Retina (tissue), 1 donor: ENCODE measurements around the gene SLC25A53.
A peak's percentile ranks its signal among the peaks of the same experiment; 100 is the strongest.

ENCODE experiments used
- DNase-seq: peaks from one replicate; pipeline ENCODE4 v3.0.0-alpha.2; 2016

SLC25A53 gene, protein sequence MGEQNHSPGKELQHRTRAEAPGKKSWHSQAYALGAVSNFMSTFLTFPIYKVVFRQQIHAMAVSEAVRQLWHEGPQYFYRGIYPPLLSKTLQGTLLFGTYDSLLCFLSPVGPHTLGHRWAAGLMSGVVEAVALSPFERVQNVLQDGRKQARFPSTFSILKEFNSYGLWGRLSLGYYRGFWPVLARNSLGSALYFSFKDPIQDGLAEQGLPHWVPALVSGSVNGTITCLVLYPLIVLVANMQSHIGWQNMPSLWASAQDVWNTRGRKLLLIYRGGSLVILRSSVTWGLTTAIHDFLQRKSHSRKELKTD

DNA sequence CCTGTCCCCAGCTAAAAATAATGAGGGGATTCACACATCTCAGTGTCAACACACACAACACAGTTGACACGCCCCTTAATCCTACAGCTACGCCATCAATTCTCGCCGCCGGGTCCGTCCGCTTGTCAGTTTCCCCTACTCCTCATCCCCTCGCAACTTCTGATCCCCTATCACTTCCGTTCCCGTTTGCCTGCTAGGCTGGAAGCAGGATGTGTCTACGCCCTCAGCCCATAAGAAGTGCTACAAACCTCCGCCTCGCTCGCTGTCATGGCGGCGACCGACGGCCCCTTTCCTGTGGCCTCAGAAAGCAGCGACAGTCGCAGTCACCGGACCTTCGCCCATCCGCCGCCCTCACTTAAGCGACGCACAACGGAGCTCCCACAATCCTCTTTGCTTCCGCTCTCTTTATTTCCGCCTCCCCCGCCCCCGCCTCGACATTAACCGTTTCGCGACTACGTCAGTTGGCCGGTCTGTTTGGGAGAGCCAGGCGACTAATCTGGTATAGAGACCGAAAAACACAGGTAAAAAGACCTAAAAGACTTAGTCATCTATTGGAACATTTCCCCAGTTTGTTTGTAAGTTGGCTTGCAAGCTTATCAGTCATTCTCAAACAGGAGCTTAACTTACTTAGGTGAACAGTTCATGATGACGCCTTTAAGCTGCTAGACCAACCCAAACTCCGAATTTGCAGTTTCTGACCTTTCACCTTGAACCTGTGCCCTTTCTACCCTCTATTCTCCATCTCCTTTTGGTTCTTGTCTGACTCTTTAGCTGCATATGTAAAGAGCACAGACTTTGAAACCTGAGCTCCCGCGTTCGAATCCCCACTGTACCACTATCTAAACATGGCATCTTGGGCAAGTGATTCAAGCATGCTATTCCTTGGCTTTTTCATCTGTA is at the start of gene SLC25A53:
SLC25A53 (minus strand) TSS at position 380 of the 900 bp plus-strand sequence. CDS start 51,752 bp downstream, outside the sequence.
- peak; percentile 89 for DNase-seq

DNA sequence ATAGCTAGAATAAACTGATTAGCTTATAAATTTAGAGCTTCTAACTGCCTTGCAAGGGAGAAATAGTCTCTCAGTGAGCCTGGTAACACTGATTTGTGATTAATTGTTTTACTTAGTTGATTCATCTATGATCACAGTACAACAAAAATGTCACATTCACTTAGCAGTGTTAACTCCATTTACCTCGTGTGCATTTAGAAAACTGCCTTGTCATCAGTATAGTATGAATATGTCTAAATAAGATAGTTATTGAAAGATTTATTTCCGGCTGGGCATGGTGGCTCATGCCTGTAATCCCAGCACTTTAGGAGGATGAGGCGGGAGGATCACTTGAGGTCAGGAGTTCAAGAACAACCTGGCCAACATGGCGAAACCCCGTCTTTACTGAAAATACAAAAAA is 48.7 kb upstream of the SLC25A53 start:
- DNase-seq: no peak

DNA sequence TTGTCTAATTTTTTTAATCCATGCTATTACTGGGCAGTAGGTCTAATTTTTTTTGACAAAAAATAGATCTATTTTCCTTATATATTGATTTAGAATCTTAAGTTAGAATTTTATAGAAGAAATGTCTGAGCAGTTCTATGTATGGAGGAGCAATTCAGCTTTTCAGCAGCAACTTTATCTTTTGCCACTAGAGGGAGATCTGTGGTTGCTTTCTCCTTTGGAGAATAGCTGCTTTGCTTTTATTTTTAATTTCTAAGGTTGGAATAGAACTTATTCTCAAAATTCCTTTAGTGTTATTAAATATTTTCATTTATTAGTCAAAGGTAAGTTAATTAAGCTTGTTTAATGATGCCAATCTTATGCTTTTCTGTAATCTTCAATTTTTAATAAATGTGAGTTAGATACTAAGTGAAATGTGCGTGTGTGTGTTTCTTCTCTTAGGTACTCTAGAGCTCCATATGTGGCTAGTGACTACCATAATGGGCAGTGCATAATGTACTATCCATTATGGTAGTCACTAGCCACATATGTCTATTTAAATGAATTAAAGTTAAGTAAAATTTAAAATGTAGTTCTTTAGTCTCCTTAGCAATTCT is 38.8 kb upstream of the SLC25A53 start:
- peak; percentile 4 for DNase-seq

DNA sequence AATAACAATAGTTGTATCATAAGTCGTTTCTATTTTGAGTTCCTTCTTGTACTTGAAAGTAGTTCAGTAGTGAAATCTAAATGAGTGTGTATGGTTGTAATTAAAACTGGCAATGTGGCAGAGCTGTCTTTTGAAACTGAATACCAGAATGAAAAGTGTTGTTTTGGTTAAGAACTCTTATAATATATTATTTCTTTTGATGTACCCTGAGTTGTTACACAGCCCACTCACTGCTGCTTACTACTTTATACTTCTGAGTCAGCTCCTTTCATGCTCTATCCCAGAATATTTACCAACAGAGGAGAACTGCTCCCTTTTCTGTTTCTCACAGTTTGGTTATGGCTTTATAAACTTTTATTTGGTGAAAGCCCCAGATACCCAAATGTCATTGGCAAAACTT is 38.2 kb upstream of the SLC25A53 start:
- no peak for DNase-seq

DNA sequence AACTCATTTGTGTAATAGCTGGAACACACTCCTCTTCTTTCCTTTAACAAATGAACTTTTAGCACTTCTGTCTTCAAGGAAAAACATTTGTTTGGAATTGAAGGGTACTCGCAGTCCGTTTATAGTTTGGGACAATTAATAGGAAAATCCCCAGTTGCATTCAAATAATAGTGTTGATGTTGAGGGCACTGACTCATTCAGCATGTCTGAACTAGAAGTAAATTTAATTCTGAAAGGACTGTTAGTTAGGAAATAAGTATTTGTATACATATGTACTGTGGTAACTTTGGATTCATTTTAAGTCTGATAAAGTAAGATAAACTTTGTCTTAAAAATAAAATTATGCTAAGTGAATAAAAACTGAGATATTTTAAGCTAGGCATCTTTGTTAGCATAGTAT is 36.7 kb upstream of the SLC25A53 start:
- no peak for DNase-seq

DNA sequence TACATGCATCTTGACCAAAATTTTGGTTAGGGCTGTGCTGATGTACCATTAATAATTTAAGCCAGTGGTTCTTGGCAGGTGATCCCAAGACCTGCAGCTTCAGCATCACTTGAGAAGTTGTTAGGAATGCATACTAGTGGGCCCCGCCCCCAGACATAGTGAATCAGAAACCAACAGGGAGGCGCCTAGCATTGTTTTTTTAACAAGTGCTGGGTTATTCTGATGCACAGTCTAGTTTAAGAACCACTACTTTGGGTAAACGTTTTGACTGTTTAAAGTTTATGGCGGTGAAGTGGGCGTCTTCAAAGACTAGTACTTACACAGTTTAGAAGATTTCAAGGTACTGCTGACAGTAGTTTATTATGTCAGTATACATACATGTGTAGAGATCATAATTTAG is 33.0 kb upstream of the SLC25A53 start:
- DNase-seq: no peak

DNA sequence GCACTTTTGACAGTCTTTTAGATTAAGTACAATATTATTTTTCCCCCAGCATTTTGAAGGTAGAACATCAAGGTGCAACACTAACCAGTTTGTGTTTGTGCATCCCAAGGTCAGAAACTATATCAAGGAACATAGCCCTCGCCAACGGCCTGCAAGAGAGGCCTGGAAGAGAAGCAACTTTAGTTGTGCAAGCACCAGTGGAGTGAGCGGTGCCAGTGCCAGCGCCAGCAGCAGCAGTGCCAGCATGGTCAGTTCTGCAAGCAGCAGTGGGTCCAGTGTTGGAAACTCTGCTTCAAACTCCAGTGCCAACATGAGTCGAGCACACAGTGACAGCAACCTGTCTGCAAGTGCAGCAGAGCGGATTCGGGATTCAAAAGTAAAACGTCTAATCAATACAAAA is 31.1 kb upstream of the SLC25A53 start:
- no peak for DNase-seq

DNA sequence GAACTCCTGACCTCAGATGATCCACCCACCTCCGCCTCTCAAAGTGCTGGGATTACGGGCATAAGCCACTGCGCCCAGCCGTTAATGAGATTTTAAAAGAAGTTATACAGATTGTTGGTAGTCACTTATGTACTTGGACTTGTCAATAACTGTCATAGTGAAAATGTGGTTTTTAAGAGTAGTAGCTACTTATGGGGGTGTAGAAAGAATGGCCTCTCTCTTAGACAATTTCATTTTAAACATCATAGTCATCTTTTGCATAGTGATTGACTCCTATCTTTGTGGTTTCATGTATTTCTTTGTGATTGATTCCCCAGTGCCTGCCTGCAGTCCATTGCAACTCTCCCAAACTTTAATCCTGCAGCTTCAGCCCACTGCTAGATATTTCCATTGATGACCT is 26.9 kb upstream of the SLC25A53 start:
- DNase-seq: no peak

DNA sequence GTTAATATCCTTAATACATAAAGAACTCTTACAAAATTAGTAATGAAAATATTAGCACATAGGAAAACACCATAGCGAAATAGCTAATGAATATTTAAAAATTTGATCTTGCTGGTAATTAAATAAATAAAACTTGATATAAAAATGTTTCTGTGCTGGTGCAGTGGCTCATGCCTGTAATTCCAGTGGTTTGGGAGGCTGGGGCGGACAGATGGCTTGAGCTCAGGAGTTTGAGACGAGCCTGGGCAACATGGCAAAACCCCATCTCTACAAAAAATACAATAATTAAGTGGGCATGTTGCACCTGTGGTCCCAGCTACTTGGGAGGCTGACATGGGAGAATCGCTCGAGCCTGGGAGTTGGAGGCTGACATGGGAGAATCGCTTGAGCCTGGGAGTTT is 17.0 kb upstream of the SLC25A53 start:
- DNase-seq: no peak

DNA sequence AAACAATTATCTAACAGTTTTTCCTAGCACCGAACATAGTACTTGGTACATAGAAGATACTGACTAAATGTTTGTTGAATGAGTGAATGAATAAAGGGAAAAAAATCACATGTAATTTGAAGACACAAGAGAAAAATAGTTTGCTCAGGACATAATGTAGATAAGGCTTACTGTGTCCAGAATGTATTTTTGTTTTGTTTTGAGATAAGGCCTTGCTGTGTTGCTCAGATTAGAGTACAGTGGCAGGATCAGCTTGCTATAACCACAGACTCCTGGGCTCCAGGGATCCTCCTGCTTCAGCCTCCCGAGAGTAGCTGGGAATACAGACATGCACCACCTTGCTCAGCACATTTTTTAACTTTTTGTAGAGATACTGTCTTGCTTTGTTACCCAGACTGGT is 16.0 kb upstream of the SLC25A53 start:
- DNase-seq: no peak

DNA sequence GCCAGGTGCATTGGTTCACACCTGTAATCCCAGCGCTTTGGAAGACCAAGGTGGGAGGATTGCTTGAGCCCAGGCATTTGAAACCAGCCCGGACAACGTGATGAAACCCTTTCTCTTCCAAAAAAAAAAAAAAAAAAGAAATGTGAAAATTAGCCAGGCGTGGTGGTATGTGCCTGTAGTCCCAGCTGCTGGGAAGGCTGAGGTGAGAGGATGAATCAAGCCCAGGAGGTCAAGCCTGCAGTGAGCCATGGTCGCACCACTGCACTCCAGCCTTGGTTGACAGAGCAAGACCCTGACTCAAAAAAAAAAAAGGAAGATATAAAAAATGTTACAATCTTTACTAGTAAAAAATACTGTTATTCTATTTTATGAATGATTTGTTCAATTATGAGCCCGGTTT is 15.3 kb upstream of the SLC25A53 start:
- DNase-seq: no peak

DNA sequence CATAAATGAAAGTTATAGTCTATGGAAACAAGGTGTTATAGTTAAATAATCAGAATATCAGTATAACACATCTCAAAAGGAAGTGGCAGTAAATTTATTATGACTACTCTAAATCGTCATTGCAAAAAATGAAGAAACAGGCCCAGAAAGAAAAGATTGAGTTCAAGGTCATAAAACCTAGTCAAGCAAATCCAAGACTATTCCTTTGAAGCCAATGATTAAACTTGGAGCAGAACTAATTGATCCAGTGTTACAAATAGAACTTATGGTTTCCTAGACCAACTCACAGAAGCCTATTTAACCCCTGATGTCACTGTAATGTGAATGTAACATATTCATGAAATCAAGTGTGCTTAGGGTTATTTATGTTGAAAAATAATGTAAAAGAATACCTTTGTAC is 11.3 kb upstream of the SLC25A53 start:
- DNase-seq: no peak

DNA sequence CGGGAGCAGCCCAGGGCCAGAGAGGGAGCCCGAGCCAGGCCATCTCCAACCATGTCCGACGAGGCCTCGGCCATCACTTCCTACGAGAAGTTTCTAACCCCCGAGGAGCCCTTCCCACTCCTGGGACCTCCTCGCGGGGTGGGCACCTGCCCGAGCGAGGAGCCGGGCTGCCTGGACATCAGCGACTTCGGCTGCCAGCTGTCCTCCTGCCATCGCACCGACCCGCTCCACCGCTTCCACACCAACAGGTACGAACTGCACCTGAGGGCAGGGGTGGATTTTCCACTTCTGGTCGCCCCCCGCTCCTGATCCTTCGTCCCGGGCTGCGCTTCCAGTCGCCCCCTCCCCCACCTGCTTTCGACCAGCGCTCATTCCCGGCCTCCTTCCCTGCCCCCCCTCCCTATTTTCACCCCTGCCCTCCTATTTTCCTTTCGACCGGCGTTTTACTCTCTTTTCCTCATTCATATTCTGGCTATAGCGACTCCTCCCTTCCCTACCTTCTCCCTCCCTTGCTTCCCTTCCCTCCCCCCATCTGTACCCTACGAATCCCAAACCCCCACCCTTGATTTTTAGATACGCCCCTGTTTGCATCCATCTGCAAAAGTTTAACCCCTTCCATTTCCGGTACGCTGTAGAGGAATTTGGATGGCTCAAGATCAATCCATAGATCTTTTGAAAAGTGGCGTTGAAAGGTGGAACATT is 10.1 kb upstream of the SLC25A53 start:
- DNase-seq: peak; percentile 70

DNA sequence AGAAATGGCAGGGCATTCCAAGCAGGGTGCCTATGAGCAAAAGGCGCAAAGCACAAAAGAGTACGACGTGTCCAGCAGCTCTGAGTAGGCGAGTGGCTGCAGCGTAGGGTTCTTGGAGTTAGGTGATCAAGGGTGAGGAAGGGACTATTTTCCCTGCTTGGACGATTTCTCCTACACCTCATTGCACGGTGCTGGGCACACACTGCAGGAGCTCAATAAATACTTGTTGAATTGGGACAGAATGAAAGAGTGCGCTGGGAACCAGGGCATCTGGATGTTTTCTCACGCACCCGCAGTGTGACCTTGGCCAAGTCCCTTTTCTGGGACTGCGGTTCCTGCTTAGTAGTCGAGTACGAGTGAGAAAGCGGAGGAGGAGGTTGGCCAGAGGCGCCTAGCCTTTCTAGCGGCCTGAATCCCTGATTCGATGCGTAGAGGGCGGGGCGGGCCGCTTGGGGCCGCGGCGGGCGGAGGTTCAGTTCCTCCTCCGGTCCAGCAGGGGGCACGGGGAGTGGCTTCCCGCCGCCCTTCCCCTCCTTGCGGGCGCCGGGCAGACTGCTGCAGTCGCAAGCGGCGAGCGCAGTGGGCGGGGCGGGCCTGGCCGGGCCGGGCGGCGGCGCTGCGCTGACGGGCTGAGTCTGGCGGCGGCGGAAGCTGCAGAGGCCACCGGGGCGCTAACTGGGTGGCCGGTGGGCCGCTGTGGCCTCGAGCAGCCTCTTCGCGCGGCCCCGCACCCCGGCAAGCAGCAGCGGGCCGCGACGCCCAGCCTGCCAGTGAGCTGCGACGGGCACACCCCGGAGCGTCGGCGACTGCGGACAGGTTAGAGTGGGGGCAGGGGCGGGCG is 9.3 kb upstream of the SLC25A53 start, which contains the start of gene FAM199X:
FAM199X (plus strand) TSS at position 560 of the 841 bp plus-strand sequence. CDS start 333 bp downstream, outside the sequence.
- peak; percentile 88 for DNase-seq

DNA sequence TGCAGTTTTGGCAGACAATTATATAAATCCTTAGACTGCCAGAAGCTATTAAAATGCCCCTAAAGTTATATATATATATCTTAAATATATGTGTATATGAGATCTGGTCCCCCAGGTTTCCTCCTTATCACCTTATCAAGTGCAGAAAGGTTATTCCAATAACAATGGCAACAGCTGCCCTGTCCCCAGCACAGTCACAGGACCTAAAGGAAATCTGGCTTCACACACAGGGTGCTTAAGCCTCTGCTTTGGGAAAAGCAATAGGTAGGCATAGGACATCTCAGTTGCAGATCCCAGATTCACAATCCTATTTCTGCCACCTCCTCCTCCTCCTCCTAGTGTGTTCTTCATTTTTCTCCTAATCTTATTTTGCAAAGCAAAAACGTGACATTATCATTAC is 5.8 kb downstream of the SLC25A53 start:
- no peak for DNase-seq

DNA sequence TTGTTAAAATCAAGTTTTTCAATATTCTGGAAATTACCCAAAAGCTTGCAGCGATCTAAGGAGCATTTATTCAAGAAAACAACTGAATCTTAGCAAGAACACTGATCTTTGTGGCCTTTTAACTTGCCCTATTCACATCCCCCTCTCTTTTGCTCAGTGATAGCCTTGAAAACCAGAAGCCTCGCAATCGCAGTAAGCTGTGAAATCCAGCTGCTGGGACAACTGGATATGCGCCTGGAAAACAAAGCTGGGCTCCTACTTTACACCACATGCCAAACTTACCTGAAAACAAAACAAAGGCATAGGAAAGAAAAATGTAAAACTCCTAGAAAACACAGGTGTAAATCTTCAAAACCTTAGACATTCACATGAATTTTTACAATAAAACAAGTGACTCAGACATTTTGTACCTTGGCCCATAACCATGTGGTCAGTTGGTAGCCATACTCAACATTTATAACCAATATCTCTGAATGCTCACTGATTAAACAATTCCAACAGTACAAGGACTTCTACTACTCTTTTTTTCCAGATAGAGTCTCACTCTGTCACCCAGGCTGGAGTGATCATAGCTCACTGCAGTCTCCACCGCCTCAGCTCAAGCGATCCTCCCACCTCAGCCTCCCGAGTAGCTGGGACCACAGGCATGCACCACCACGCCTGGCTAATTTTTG is 15.6 kb downstream of the SLC25A53 start:
- no peak for DNase-seq

DNA sequence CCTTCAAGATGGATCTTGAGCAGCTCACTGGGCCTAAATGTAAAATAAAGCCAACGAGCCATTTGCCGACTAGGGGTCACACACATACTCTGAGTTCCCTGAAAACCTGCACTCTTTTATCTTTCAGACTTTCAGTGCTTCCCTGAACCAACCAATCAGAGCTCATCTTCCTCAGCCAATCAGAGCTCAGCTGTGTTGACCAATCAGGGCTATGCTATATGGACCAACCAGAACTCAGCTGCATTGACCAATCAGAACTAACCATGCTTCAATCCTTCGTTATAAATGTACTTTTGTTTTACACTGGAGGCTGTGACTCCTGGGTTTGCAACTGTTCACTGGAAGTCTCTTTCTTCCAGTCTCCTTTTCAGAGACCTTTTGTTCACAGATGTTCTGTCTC is 19.3 kb downstream of the SLC25A53 start:
- DNase-seq: no peak

DNA sequence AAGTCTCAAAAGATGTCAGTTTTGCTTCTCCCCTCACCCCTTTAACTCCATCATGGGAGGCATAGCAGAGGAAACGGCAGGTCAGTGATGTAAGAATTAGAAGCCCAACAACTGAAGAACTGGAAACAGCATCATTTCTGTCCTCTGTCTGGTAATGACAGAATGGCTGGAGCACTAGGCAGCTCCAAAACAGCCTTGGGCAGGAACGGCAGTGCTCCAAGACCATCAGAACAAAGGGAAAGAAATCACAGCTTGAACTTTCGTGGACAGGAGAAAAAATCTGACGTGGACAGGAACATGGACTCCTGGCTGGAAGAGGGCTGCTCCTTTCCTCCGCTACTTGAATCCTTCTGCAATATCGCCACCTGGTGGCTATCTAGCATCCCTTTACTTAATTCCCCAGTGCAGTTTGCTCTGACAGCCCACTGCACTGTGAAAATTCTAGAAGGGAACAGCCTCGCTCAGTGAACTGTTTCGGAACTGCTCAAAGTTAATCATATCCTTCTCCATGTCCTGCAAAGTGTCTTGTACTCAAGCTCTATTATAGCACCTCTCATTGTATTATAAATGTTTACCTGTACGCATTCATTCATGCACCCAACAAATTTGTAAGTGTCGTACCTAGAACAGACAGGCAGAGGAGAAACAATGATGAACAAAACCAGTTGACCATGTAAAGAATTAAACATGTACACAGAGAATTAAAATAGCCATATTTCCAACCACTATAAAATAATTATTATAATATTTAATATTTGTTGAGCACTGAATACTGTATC is 20.4 kb downstream of the SLC25A53 start:
- peak; percentile 77 for DNase-seq

DNA sequence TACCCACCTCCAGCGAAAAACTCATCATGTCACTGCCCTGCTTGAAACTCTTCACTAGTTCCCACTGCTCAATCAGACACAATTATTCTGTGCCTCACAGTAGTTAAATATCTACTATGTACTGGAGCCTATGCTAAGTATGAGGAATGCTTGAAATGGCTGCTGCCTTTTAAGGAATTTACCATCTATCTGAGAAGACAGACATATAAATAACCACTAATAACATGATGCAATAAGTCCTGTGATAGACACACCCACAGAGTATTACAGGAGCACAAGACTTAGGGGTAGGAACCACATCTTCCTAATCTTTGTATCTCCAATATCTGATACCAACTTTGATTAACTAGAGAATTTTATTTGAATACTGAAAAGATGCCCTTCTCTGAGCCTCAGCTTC is 21.1 kb downstream of the SLC25A53 start:
- no peak for DNase-seq

DNA sequence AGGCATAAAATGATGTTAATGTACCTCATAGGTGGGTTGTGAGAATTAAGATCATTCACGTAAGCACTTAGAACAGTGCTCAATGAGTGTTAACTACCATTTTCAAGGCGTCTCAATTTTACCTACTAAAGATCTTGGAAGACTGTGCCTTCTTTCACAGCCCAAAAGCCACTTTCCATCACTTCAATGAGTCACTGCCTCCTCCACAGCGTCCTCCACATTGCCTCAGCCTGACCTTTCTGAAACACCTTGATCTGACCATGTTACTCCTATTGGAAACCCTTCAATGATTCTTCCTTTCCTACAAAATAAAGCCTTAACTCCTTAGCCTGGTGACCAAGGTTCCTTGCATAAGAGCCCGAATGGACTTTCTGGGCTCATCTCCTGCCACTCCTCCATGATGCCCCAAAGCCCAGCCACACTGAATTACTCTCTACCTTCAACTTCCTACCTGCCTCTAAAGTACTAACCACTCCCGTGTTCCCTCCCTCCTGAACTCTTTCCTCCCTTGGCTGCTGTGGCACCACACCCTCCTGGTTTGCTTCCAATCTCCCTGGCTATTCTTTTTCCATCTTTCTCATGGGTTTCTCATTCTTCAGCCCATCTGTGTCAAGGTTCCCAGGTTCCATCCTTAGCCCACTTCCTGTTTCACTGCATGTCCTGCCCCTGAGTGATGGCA is 22.1 kb downstream of the SLC25A53 start:
- no peak for DNase-seq
